ENCODE data around the gene ROR1.

Gene ROR1

GRCh38 chr1:64021066-64021465, 247.2 kb downstream of the ROR1 start:
- H3K9ac ChIP-seq (ENCODE audit: insufficient read length) = no peak overlapping the region
- H3K9me3 ChIP-seq (ENCODE audit: low read depth, low read length) = no peaks in the 10 kb centered on the region
- TF ChIP-seq POLR2AphosphoS5 (IDR thresholded peaks at IDR 0.05; ENCODE audit: borderline replicate concordance, low read depth, low read length) (no peak), FOXP2 (optimal IDR thresholded peaks at IDR 0.05; ENCODE audit: control extremely low read depth, extremely low read length, insufficient read depth) (no peak), EZH2 (IDR thresholded peaks at IDR 0.05) (no peak)
- H3K36me3 ChIP-seq (ENCODE audit: insufficient read depth, low read length) = no peaks in the 10 kb centered on the region
- H3K27ac ChIP-seq = no peak overlapping the region
- DNase-seq (ENCODE audit: low read depth, low spot score) = no peak
- no peak overlapping the region for H3K4me3 ChIP-seq

GRCh38 chr1:64025051-64025450, 251.2 kb downstream of the ROR1 start:
- TF ChIP-seq EZH2 (IDR thresholded peaks at IDR 0.05) (no peak), POLR2AphosphoS5 (IDR thresholded peaks at IDR 0.05; ENCODE audit: borderline replicate concordance, low read depth, low read length) (no peak), FOXP2 (optimal IDR thresholded peaks at IDR 0.05; ENCODE audit: control extremely low read depth, extremely low read length, insufficient read depth) (no peak)

GRCh38 chr1:64029037-64029436, 255.2 kb downstream of the ROR1 start:
- H3K9ac ChIP-seq (ENCODE audit: insufficient read length) = no peak overlapping the region
- no peak overlapping the region for H3K4me3 ChIP-seq
- no peaks in the 10 kb centered on the region for H3K9me3 ChIP-seq (ENCODE audit: low read depth, low read length)
- DNase-seq (ENCODE audit: low read depth, low spot score) = no peak
- no peaks in the 10 kb centered on the region for H3K36me3 ChIP-seq (ENCODE audit: insufficient read depth, low read length)
- H3K27ac ChIP-seq = no peak overlapping the region
- TF ChIP-seq POLR2AphosphoS5 (IDR thresholded peaks at IDR 0.05; ENCODE audit: borderline replicate concordance, low read depth, low read length) = no peak
- no peak for TF ChIP-seq FOXP2 (optimal IDR thresholded peaks at IDR 0.05; ENCODE audit: control extremely low read depth, extremely low read length, insufficient read depth)
- TF ChIP-seq EZH2 (IDR thresholded peaks at IDR 0.05) = no peak

More at GRCh38 chr1:64025051-64025450, 251.2 kb downstream of the ROR1 start:
- DNase-seq (ENCODE audit: low read depth, low spot score) = no peak
- Histone ChIP-seq H3K4me3 (no peak overlapping the region), H3K36me3 (ENCODE audit: insufficient read depth, low read length) (no peaks in the 10 kb centered on the region), H3K27ac (no peak overlapping the region), H3K9ac (ENCODE audit: insufficient read length) (no peak overlapping the region), H3K9me3 (ENCODE audit: low read depth, low read length) (no peaks in the 10 kb centered on the region)

GRCh38 chr1:64030411-64030810, 256.6 kb downstream of the ROR1 start:
- H3K4me3 ChIP-seq = no peak overlapping the region
- TF ChIP-seq POLR2AphosphoS5 (IDR thresholded peaks at IDR 0.05; ENCODE audit: borderline replicate concordance, low read depth, low read length) (no peak), EZH2 (IDR thresholded peaks at IDR 0.05) (no peak)
- H3K9me3 ChIP-seq (ENCODE audit: low read depth, low read length) = no peaks in the 10 kb centered on the region
- no peak for DNase-seq (ENCODE audit: low read depth, low spot score)
- H3K36me3 ChIP-seq (ENCODE audit: insufficient read depth, low read length) = no peaks in the 10 kb centered on the region
- no peak overlapping the region for H3K27ac ChIP-seq
- no peak overlapping the region for H3K9ac ChIP-seq (ENCODE audit: insufficient read length)

- Histone ChIP-seq H3K9me3 (ENCODE audit: low read depth, low read length) (no peaks in the 10 kb centered on the region), H3K36me3 (ENCODE audit: insufficient read depth, low read length) (no peaks in the 10 kb centered on the region), H3K4me3 (no peak overlapping the region), H3K9ac (ENCODE audit: insufficient read length) (no peak overlapping the region), H3K27ac (no peak overlapping the region)
- no peak for DNase-seq (ENCODE audit: low read depth, low spot score)
- TF ChIP-seq FOXP2 (optimal IDR thresholded peaks at IDR 0.05; ENCODE audit: control extremely low read depth, extremely low read length, insufficient read depth) = no peak
- no peak for TF ChIP-seq EZH2 (IDR thresholded peaks at IDR 0.05)
- TF ChIP-seq POLR2AphosphoS5 (IDR thresholded peaks at IDR 0.05; ENCODE audit: borderline replicate concordance, low read depth, low read length) = no peak
These were observed 257.4 kb downstream of the ROR1 start for GRCh38 chr1:64031236-64031635.

GRCh38 chr1:64033667-64034220, 259.9 kb downstream of the ROR1 start:
- Histone ChIP-seq H3K27ac (no peak overlapping the region), H3K9me3 (ENCODE audit: low read depth, low read length) (no peaks in the 10 kb centered on the region), H3K9ac (ENCODE audit: insufficient read length) (no peak overlapping the region), H3K36me3 (ENCODE audit: insufficient read depth, low read length) (no peaks in the 10 kb centered on the region), H3K4me3 (no peak overlapping the region)
- DNase-seq (ENCODE audit: low read depth, low spot score) = no peak
- TF ChIP-seq EZH2 (IDR thresholded peaks at IDR 0.05) (no peak), POLR2AphosphoS5 (IDR thresholded peaks at IDR 0.05; ENCODE audit: borderline replicate concordance, low read depth, low read length) (no peak), FOXP2 (optimal IDR thresholded peaks at IDR 0.05; ENCODE audit: control extremely low read depth, extremely low read length, insufficient read depth) (no peak)

- Histone ChIP-seq H3K27ac (no peak overlapping the region), H3K9ac (ENCODE audit: insufficient read length) (no peak overlapping the region), H3K36me3 (ENCODE audit: insufficient read depth, low read length) (no peaks in the 10 kb centered on the region), H3K9me3 (ENCODE audit: low read depth, low read length) (no peaks in the 10 kb centered on the region), H3K4me3 (no peak overlapping the region)
- no peak for DNase-seq (ENCODE audit: low read depth, low spot score)
- TF ChIP-seq FOXP2 (optimal IDR thresholded peaks at IDR 0.05; ENCODE audit: control extremely low read depth, extremely low read length, insufficient read depth) = no peak
- TF ChIP-seq POLR2AphosphoS5 (IDR thresholded peaks at IDR 0.05; ENCODE audit: borderline replicate concordance, low read depth, low read length) = no peak
- no peak for TF ChIP-seq EZH2 (IDR thresholded peaks at IDR 0.05)
These were observed 262.7 kb downstream of the ROR1 start for GRCh38 chr1:64036549-64036948.

GRCh38 chr1:64038119-64038518, 264.3 kb downstream of the ROR1 start:
- no peaks in the 10 kb centered on the region for H3K36me3 ChIP-seq (ENCODE audit: insufficient read depth, low read length)
- H3K9me3 ChIP-seq (ENCODE audit: low read depth, low read length) = no peaks in the 10 kb centered on the region
- DNase-seq (ENCODE audit: low read depth, low spot score) = no peak
- H3K9ac ChIP-seq (ENCODE audit: insufficient read length) = no peak overlapping the region
- TF ChIP-seq FOXP2 (optimal IDR thresholded peaks at IDR 0.05; ENCODE audit: control extremely low read depth, extremely low read length, insufficient read depth) = no peak
- H3K27ac ChIP-seq = no peak overlapping the region
- H3K4me3 ChIP-seq = no peak overlapping the region

- H3K36me3 ChIP-seq (ENCODE audit: insufficient read depth, low read length) = no peaks in the 10 kb centered on the region
- no peak overlapping the region for H3K4me3 ChIP-seq
- H3K9ac ChIP-seq (ENCODE audit: insufficient read length) = no peak overlapping the region
- no peak overlapping the region for H3K27ac ChIP-seq
- TF ChIP-seq FOXP2 (optimal IDR thresholded peaks at IDR 0.05; ENCODE audit: control extremely low read depth, extremely low read length, insufficient read depth) = no peak
- TF ChIP-seq POLR2AphosphoS5 (IDR thresholded peaks at IDR 0.05; ENCODE audit: borderline replicate concordance, low read depth, low read length) = no peak
- TF ChIP-seq EZH2 (IDR thresholded peaks at IDR 0.05) = no peak
- H3K9me3 ChIP-seq (ENCODE audit: low read depth, low read length) = no peaks in the 10 kb centered on the region
- DNase-seq (ENCODE audit: low read depth, low spot score) = no peak
These were observed 265.1 kb downstream of the ROR1 start for GRCh38 chr1:64038965-64039364.

All from SK-N-MC (cell line).